ENCODE results near the gene TCF7L1. TPM values are rescaled to one million over a fixed set of nuclear protein-coding genes. Genes with fewer than 3 reads are reported as not detected.

The TCF7L1 gene
- total RNA-seq, 1 experiment from 2014 or later, result 30.4 TPM

GRCh38 chr2:85174943-85175342 is 41.8 kb downstream of the TCF7L1 start:
- Histone ChIP-seq H3K9me3 (ENCODE audit: control insufficient read depth, insufficient read depth, low read depth, low read length) (no peaks in the 10 kb centered on the region), H3K27me3 (ENCODE audit: control insufficient read depth, insufficient read depth, low read length) (no peaks in the 10 kb centered on the region), H3K36me3 (ENCODE audit: control insufficient read depth, insufficient read depth, low read length) (no peaks in the 10 kb centered on the region), H3K4me3 (ENCODE audit: low read depth in 2 of 2, low read length in 2 of 2) (no peak overlapping the region), H3K27ac (ENCODE audit: low read length) (no peak overlapping the region), H3K4me1 (ENCODE audit: control insufficient read depth, insufficient read depth, low read length) (no peaks in the 10 kb centered on the region)
- in situ Hi-C loops (cut with HindIII; ENCODE audit: low pct_unique_long_range_greater_than_20kb, low sequenced_read_pairs), result no loop called here
- no peak for ATAC-seq
- no TSS peak for BruUV-seq (replicated peaks)
- no peak for DNase-seq (ENCODE audit: low read depth, low spot score)
- CTCF ChIA-PET, result no interaction called here
- no peak for TF ChIP-seq TCF7L2 (IDR thresholded peaks at IDR 0.05; ENCODE audit: low read depth, low read length)
- no peak for TF ChIP-seq SIN3A (IDR thresholded peaks at IDR 0.05; ENCODE audit: borderline replicate concordance, insufficient read depth, low read depth, low read length)
- no peak for TF ChIP-seq CTCF (IDR thresholded peaks at IDR 0.05)
- no peak for TF ChIP-seq REST (IDR thresholded peaks at IDR 0.05; ENCODE audit: insufficient read depth in 1 of 2, low read depth in 2 of 2, low read length in 1 of 2)
- TF ChIP-seq POLR2AphosphoS5 (IDR thresholded peaks at IDR 0.05; ENCODE audit: low read depth, low read length), result no peak
- intact Hi-C loops (cut with micrococcal nuclease; ENCODE audit: unreplicated experiment), result no loop called here
- POLR2A ChIA-PET, result no interaction called here

GRCh38 chr2:85175369-85176299 is 42.4 kb downstream of the TCF7L1 start:
- no peak overlapping the region for H3K4me3 ChIP-seq (ENCODE audit: low read depth in 2 of 2, low read length in 2 of 2)
- no peak for DNase-seq (ENCODE audit: low read depth, low spot score)
- no peaks in the 10 kb centered on the region for H3K27me3 ChIP-seq (ENCODE audit: control insufficient read depth, insufficient read depth, low read length)
- in situ Hi-C loops (cut with HindIII; ENCODE audit: low pct_unique_long_range_greater_than_20kb, low sequenced_read_pairs), result no loop called here
- no peak overlapping the region for H3K27ac ChIP-seq (ENCODE audit: low read length)
- POLR2A ChIA-PET, result no interaction called here
- no peaks in the 10 kb centered on the region for H3K36me3 ChIP-seq (ENCODE audit: control insufficient read depth, insufficient read depth, low read length)
- CTCF ChIA-PET, result no interaction called here
- intact Hi-C loops (cut with micrococcal nuclease; ENCODE audit: unreplicated experiment), result no loop called here
- TF ChIP-seq POLR2AphosphoS5 (IDR thresholded peaks at IDR 0.05; ENCODE audit: low read depth, low read length) (no peak), CTCF (IDR thresholded peaks at IDR 0.05) (no peak), REST (IDR thresholded peaks at IDR 0.05; ENCODE audit: insufficient read depth in 1 of 2, low read depth in 2 of 2, low read length in 1 of 2) (no peak), SIN3A (IDR thresholded peaks at IDR 0.05; ENCODE audit: borderline replicate concordance, insufficient read depth, low read depth, low read length) (no peak)
- ATAC-seq, result no peak
- peaks cover 3% of the 10 kb centered on the region for H3K4me1 ChIP-seq (ENCODE audit: control insufficient read depth, insufficient read depth, low read length)
- BruUV-seq (replicated peaks), result no TSS peak
- no peaks in the 10 kb centered on the region for H3K9me3 ChIP-seq (ENCODE audit: control insufficient read depth, insufficient read depth, low read depth, low read length)

Data from Panc1 (cell line).